HepG2 (cell line): ENCODE measurements around the gene CBLN3. TPM values are rescaled to one million over a fixed set of nuclear protein-coding genes. Genes with fewer than 3 reads are reported as not detected.
A peak's percentile ranks its signal among the peaks of the same experiment; 100 is the strongest.

Source experiments
- ATAC-seq: fragments of 200-7000 bp; cut with Tn5 transposase; 3 replicates; pipeline ENCODE4 v1.9.1; 2020; ENCODE audit warnings: mild to moderate bottlenecking, moderate library complexity
- BruUV-seq: library from RNA; stranded (reverse); fragments of 400-500 nt; replicated peaks from 2 replicates; lab custom pipeline; 2021; lab: Mats Ljungman, UMichigan
- CTCF ChIA-PET: fragments of 300-600 bp; formaldehyde crosslinking; extraction: SDS; loops from one replicate; lab custom pipeline; 2021; ENCODE audit warnings: low total read pairs, inconsistent platforms, low intra/inter-chr PET ratio; lab: Yijun Ruan, JAX
- POLR2A ChIA-PET: fragments of 350-600 bp; sonication (Branson Sonifier 250); formaldehyde crosslinking; loops from one replicate; lab custom pipeline; 2020; ENCODE audit warnings: antibody characterized with exemption, inconsistent platforms; lab: Yijun Ruan, JAX
- DNase-seq: peaks from one replicate; pipeline ENCODE4 v3.0.0-alpha.2; 2015; ENCODE audit warnings: low spot score
- FAIRE-seq: peaks from 3 replicates; lab custom pipeline; 2011; peaks lifted over from hg19 to GRCh38; lab: Jason Lieb, UNC
- H2AFZ ChIP-seq: one replicate; pipeline ENCODE4 v1.6.1; 2011; ENCODE audit warnings: low read length, inconsistent platforms
- H3K27ac ChIP-seq: fragments of 300-600 bp; 3 replicates; pipeline ENCODE4 v1.8.0; 2011; ENCODE audit warnings: mixed run types, mild to moderate bottlenecking, mixed read lengths, low read length, inconsistent platforms; ENCODE audit not compliant: insufficient read depth; ENCODE audit errors: extremely low read length
- H3K27me3 ChIP-seq, 2 experiments: fragments of 200-600 bp in 1 of 2; 2 replicates in 1 of 2; 3 replicates in 1 of 2; pipeline versions ENCODE4 v1.6.0 to v1.8.0; 2011; ENCODE audit warnings: low read length in 2 of 2, mild to moderate bottlenecking in 2 of 2, moderate library complexity in 2 of 2, inconsistent platforms in 1 of 2; ENCODE audit not compliant: insufficient read depth in 2 of 2, control insufficient read depth in 1 of 2
- H3K36me3 ChIP-seq, 2 experiments: fragments of 200-600 bp in 1 of 2; replicated peaks in 1 of 2; 2 replicates in 1 of 2; 3 replicates in 1 of 2; pipeline versions ENCODE4 v1.5.1 to v1.8.0; 2011; ENCODE audit warnings: low read length in 2 of 2, inconsistent platforms in 1 of 2; ENCODE audit not compliant: insufficient read depth in 2 of 2, control insufficient read depth in 1 of 2
- H3K4me1 ChIP-seq: 2 replicates; pipeline ENCODE4 v1.5.1; 2012; ENCODE audit warnings: low read length, inconsistent platforms; ENCODE audit not compliant: insufficient read depth
- H3K4me2 ChIP-seq: 2 replicates; pipeline ENCODE4 v1.6.0; 2011; ENCODE audit warnings: low read depth, low read length, inconsistent platforms
- H3K4me3 ChIP-seq, 3 experiments: fragments of 200-600 bp in 1 of 3; sonication (generic), shearing (Covaris generic) in 1 of 3; replicated peaks in 1 of 3; 2 replicates each; pipeline ENCODE4 v1.5.1; 2011 to 2016; ENCODE audit warnings: low read length in 3 of 3, inconsistent platforms in 2 of 3, low read depth in 2 of 3, mild to moderate bottlenecking in 2 of 3, control low read depth in 1 of 3, mixed read lengths in 1 of 3; ENCODE audit not compliant: insufficient read depth in 1 of 3
- H3K79me2 ChIP-seq: one replicate; pipeline ENCODE4 v1.6.1; 2011; ENCODE audit warnings: low read length, inconsistent platforms; ENCODE audit not compliant: insufficient read depth
- H3K9ac ChIP-seq: 2 replicates; pipeline ENCODE4 v1.6.0; 2011; ENCODE audit warnings: mild to moderate bottlenecking, low read depth, low read length, inconsistent platforms; ENCODE audit not compliant: insufficient read depth
- H3K9me3 ChIP-seq: 2 replicates; pipeline ENCODE4 v1.5.1; 2012; ENCODE audit warnings: mild to moderate bottlenecking, low read length
- H4K20me1 ChIP-seq: 2 replicates; pipeline ENCODE4 v1.6.0; 2011; ENCODE audit warnings: inconsistent platforms, mild to moderate bottlenecking, low read length, moderate library complexity; ENCODE audit not compliant: insufficient read depth
- EP300 ChIP-seq, 3 experiments: sonication (generic) in 1 of 3; formaldehyde crosslinking in 1 of 3; IDR thresholded peaks; 2 replicates each; pipeline versions ENCODE4 v1.5.1 to v1.6.1; 2011 to 2020; ENCODE audit warnings: low read depth in 2 of 3, low read length in 2 of 3, borderline replicate concordance in 1 of 3, improper control_type of control experiment in 1 of 3, mild to moderate bottlenecking in 1 of 3, missing genetic modification reagents in 1 of 3, moderate library complexity in 1 of 3
- FOXM1 ChIP-seq: sonication (generic); formaldehyde crosslinking; IDR thresholded peaks from 2 replicates; pipeline ENCODE4 v1.5.0; 2020; ENCODE audit warnings: missing genetic modification reagents
- SP2 ChIP-seq: sonication (generic); formaldehyde crosslinking; IDR thresholded peaks from 2 replicates; pipeline ENCODE4 v1.5.1; 2020; ENCODE audit warnings: mild to moderate bottlenecking, missing genetic modification reagents
- THAP9 ChIP-seq: sonication (generic); formaldehyde crosslinking; IDR thresholded peaks from 2 replicates; pipeline ENCODE4; 2020; ENCODE audit warnings: missing genetic modification reagents, mild to moderate bottlenecking, borderline replicate concordance
- ZBTB2 ChIP-seq: sonication (generic); formaldehyde crosslinking; IDR thresholded peaks from 2 replicates; pipeline ENCODE4 v1.8.0; 2022; ENCODE audit warnings: low read depth, missing genetic modification reagents
- ZFAT ChIP-seq: sonication (generic); formaldehyde crosslinking; conservative IDR thresholded peaks from 2 replicates; pipeline ENCODE4 v1.8.1; 2023; ENCODE audit warnings: missing genetic modification reagents, inconsistent platforms
- ZMAT3 ChIP-seq: sonication (generic); formaldehyde crosslinking; conservative IDR thresholded peaks from 2 replicates; pipeline ENCODE4 v1.7.0; 2021; ENCODE audit warnings: missing genetic modification reagents
- ZNF136 ChIP-seq: sonication (generic); formaldehyde crosslinking; IDR thresholded peaks from 2 replicates; pipeline ENCODE4 v1.8.1; 2022; ENCODE audit warnings: low read depth, mild to moderate bottlenecking, moderate library complexity, missing genetic modification reagents
- ZNF770 ChIP-seq: sonication (generic); formaldehyde crosslinking; IDR thresholded peaks from 2 replicates; pipeline ENCODE4 v1.5.0; 2020; ENCODE audit warnings: mild to moderate bottlenecking, missing genetic modification reagents
- ZNF772 ChIP-seq: sonication (generic); formaldehyde crosslinking; IDR thresholded peaks from 2 replicates; pipeline ENCODE4 v1.5.0; 2020; ENCODE audit warnings: mild to moderate bottlenecking, missing genetic modification reagents
- WGBS: methylation state at CpG from one replicate; pipeline ENCODE4 v1.1.6; 2017; ENCODE audit warnings: low lambda C conversion rate; 5-methylcytosine and 5-hydroxymethylcytosine counted together
- in situ Hi-C: cut with HindIII; loops from 2 replicates; pipeline ENCODE4 v1.10.0; 2017; ENCODE audit warnings: low pct_unique_long_range_greater_than_20kb; ENCODE audit not compliant: extremely low pct_ligation_motif_present
- intact Hi-C: fragments of 100-400 bp; cut with micrococcal nuclease; formaldehyde crosslinking; loops from one replicate; pipeline ENCODE4 v1.10.0; 2022; ENCODE audit not compliant: unreplicated experiment
- polyA plus RNA-seq, 8 experiments: library from polyadenylated mRNA; depleted of rRNA in 3 of 8; stranded (reverse) in 7 of 8; unstranded in 1 of 8; fragments of >200 nt; fragmentation: Illumina TruSeq in 4 of 8; extraction: Trizol in 4 of 8; gene quantifications; 2 replicates each; pipeline versions ENCODE4 v1.2.1 to v1.2.3, GENCODE V29; 2011 to 2016; ENCODE audit warnings: low read depth in 4 of 8, missing spikeins in 1 of 8, mixed read lengths in 1 of 8; ENCODE audit not compliant: insufficient read depth in 1 of 8
- total RNA-seq, 5 experiments: library from RNA; depleted of rRNA; stranded (reverse); fragments of >200 nt; fragmentation: Illumina TruSeq; extraction: Trizol; gene quantifications; 2 replicates each; pipeline ENCODE4 v1.2.3, GENCODE V29; 2016; ENCODE audit warnings: low read depth in 1 of 5
- TF ChIP-seq, protein P1 (sequence below): sonication (generic); formaldehyde crosslinking; IDR thresholded peaks from 2 replicates; pipeline ENCODE4 v1.4.0; 2020; ENCODE audit warnings: missing genetic modification reagents, borderline replicate concordance

CBLN3 gene
- total and polyA plus RNA-seq, 2 of the 13 experiments (the other 11 are each of a cell fraction or from before 2014, with no cell fraction given) = 0.66 to 0.98 TPM

DNA sequence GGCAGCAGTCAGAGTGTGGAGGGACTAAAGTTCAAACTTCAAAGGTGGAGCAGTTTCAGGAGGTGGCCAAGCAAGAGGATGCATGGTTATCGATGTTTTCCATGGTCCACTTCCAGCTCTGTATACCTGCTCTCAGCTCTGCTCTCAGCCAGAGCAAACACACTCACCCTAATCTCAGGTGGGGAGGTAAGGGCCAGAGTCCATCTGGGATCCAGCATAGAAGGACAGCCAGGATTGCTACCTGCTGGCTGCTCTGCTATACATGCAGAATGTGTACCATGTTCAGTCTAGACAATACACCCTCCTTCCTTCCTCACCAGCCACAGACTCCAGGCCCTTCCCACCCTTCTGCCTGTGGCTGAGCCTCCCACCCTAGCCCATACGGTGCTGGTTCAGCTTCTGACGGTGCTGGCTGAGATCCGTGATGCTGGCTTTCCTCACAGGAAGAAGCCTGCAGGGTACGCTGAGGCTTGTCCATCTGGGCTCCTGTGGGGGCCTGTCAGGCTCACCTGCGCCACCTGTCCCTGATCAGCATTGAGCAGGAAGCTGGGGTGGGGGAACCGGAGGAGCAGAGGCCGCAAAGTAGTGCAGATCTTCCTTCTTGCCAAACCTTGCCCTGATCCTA is 2.4 kb downstream of the CBLN3 start:
- DNase-seq = peak; percentile 81
- ChIA-PET POLR2A (interaction anchor here (0.6 to 9.1 kb wide), 17 partner anchors 8 to 1708 kb away, joined by 3 to 242 read pairs (median 5); partner anchors contain the start of genes CIDEB, NYNRIN, PSME1 and RABGGTA), CTCF (interaction anchor here (2.0 kb wide), 1 partner anchor 61 kb away, joined by 9 read pairs; no protein-coding TSS in a partner anchor)
- H3K79me2 ChIP-seq = peaks cover 6% of the 10 kb centered on the region
- H3K9me3 ChIP-seq = no peaks in the 10 kb centered on the region
- in situ Hi-C loops = no loop called here
- H2AFZ ChIP-seq = no peak overlapping the region
- peaks cover 0 to 2% of the 10 kb centered on the region in 2 experiments; a peak in 1 of 5 replicates for H3K36me3 ChIP-seq
- peak; percentile 38 for ATAC-seq
- H3K4me3 ChIP-seq = peak overlapping the region; percentile 2 to 60 (median 31); a peak in 5 of 6 replicates
- intact Hi-C loops = loop anchor here (1.0 to 2.0 kb wide), 2 partner anchors 15 to 16 kb away; partner anchors contain the start of gene SDR39U1
- no TSS peak for BruUV-seq
- H3K4me2 ChIP-seq = peak overlapping the region; percentile 82
- H3K9ac ChIP-seq = peak overlapping the region; percentile 14; the same call in 1 of the 2 replicates
- no peaks in the 10 kb centered on the region; a peak in 2 of 5 replicates for H3K27me3 ChIP-seq
- H3K4me1 ChIP-seq = peaks cover 87% of the 10 kb centered on the region
- peaks cover 10% of the 10 kb centered on the region for H4K20me1 ChIP-seq
- WGBS = 3% methylated on average over 8 of the region's 8 CpGs
- H3K27ac ChIP-seq = peak overlapping the region; percentile 53
- peak; percentile 84 for FAIRE-seq
- TF ChIP-seq, protein P1, sequence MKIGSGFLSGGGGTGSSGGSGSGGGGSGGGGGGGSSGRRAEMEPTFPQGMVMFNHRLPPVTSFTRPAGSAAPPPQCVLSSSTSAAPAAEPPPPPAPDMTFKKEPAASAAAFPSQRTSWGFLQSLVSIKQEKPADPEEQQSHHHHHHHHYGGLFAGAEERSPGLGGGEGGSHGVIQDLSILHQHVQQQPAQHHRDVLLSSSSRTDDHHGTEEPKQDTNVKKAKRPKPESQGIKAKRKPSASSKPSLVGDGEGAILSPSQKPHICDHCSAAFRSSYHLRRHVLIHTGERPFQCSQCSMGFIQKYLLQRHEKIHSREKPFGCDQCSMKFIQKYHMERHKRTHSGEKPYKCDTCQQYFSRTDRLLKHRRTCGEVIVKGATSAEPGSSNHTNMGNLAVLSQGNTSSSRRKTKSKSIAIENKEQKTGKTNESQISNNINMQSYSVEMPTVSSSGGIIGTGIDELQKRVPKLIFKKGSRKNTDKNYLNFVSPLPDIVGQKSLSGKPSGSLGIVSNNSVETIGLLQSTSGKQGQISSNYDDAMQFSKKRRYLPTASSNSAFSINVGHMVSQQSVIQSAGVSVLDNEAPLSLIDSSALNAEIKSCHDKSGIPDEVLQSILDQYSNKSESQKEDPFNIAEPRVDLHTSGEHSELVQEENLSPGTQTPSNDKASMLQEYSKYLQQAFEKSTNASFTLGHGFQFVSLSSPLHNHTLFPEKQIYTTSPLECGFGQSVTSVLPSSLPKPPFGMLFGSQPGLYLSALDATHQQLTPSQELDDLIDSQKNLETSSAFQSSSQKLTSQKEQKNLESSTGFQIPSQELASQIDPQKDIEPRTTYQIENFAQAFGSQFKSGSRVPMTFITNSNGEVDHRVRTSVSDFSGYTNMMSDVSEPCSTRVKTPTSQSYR (CRISPR knock-in tag) = peak; percentile 43; the same call in 1 of the 2 replicates
- no peak for TF ChIP-seq ZNF136 (CRISPR knock-in tag)
- TF ChIP-seq ZBTB2 = no peak
- no peak for TF ChIP-seq SP2 (CRISPR knock-in tag)
- TF ChIP-seq ZFAT (CRISPR knock-in tag) = no peak
- 0 out of 2 replicates have a peak, but pooled peaks have one; percentile 20 for TF ChIP-seq THAP9 (CRISPR knock-in tag)
- TF ChIP-seq ZNF770 = no peak
- peak in 1 of 2 experiments; percentile 54; a peak in 1 of 4 replicates for TF ChIP-seq EP300 (IDR thresholded peaks at IDR 0.05; ENCODE audit: low read depth in 2 of 2, low read length in 2 of 2)
- TF ChIP-seq EP300 (CRISPR knock-in tag; IDR thresholded peaks at IDR 0.05; ENCODE audit: borderline replicate concordance) = peak; percentile 44; the same call in 1 of the 2 replicates
- TF ChIP-seq ZNF772 (CRISPR knock-in tag) = peak; percentile 81; the same call in 1 of the 2 replicates
- TF ChIP-seq ZMAT3 (CRISPR knock-in tag) = peak; percentile 60; the same call in 1 of the 2 replicates
- no peak for TF ChIP-seq FOXM1 (CRISPR knock-in tag)
